HG02970 (cell line): ENCODE results near the gene CITED4.
A peak's percentile ranks its signal among the peaks of the same experiment; 100 is the strongest.

Source experiments
- ATAC-seq: cut with Tn5 transposase; IDR thresholded peaks from one replicate; pipeline ENCODE4 v1.9.1; 2021; ENCODE audit warnings: mild to moderate bottlenecking, moderate library complexity, moderate number of reproducible peaks; ENCODE audit not compliant: unreplicated experiment, low FRiP score

The CITED4 gene

DNA sequence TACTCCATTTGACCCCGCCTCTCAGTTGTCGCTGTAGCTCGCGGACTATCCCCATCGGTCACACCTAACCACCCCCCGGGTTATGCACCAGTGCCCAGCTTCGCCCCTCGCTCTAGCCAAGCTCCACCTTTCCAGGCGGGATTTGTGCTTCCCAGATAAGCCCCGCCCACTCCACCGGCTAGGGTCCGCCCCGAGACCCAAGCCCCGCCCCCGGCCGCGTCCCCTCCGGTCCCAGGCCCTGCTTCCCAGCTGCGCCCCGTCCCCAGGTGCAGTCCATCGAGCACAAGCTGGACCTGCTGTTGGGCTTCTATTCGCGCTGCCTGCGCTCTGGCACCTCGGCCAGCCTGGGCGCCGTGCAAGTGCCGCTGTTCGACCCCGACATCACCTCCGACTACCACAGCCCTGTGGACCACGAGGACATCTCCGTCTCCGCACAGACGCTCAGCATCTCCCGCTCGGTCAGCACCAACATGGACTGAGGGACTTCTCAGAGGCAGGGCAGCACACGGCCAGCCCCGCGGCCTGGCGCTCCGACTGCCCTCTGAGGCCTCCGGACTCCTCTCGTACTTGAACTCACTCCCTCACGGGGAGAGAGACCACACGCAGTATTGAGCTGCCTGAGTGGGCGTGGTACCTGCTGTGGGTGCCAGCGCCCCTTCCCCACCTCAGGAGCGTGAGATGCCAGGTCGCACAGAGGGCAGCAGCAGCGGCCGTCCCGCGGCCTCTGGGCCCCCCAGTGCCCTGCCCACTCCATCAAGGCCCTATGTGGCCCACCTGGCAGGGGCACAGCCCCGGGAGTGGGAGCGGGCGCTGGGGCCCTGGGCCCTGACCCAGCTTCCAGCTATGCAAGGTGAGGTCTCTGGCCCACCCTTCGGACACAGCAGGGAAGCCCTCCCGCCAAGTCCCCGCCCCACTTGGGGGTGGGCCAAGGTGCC, 23.9 kb downstream of the CITED4 start:
- no peak for ATAC-seq

DNA sequence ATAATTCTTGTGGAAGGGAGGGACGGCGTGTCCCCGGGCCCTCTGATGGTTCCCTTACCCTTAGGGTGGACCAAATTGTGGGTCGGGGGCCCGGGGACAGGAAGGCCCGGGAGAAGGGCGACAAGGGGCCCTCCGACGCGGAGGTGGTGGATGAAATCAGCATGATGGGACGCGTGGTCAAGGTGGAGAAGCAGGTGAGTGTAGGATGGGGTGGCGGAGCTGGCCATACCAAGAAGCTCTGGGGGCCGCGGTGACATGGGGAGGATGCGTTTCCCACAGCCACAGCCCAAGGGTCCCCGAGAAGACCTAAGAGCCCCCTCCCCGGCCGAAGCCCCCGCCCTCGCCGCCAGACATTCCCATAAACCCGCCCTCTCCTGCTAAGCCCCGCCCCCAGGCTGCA, 24.6 kb downstream of the CITED4 start:
- ATAC-seq: no peak

DNA sequence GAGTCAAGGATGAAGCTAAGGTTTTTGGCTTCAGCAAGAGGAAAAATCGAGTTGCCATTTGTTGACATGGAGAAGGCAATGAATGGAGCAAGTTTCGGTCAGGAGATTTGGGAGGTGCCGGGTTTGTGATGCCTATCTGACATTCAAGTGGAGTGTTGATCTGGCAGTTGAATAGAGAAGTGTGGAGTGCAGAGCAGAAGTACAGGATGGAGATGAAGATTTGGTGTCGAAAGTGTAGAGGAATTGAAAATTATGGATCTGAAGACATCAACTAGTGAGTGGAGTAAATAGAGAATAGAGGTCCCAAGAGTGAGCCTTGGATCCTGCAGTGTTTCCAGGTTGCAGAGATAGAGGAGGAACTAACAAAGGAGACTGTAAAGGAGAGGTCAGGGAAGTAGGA, 25.9 kb downstream of the CITED4 start:
- ATAC-seq: no peak

DNA sequence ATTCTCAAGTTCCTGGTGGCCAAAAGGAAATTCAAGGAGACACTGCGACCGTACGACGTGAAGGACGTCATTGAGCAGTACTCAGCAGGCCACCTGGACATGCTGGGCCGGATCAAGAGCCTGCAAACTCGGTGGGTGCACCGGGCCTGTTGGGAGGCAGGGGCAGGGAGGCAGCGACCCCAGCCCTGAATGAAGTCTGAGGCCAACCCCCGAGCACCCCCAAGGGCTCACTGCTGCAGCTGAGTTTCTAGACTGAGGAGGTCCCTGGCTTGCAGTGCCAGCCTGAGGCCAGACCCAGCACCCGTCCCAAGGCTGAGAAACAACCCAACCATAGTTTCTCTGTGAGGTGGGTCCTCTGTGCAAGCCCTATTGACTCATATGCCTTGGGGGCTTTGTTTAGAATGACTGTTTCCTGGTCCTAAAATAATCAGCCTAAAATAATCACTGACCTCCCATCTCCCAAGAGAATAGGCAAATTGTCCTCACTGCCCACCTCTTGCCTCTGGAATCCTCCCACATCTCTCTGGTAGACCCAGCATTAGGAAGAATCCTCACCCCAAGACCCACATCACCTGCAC, 27.1 kb downstream of the CITED4 start:
- no peak for ATAC-seq

DNA sequence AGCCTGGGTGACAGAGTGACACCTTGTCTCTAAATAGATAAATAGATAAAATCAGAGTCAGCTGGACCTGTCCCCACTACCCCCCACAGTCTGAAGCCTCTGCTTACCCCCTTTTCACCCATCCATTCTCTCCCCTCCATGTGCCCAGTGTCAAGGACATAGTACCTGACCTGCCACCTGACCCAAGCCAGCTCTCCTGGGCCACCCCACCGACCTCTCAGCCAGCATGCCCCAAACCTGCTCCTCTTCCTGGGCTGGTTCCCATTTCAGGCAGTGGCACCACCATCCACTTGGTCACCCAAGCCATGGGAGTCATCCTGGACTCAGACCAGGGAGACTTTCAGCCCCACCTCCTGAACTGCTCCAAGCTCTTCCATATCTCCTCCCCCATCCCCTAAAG, 28.2 kb downstream of the CITED4 start:
- no peak for ATAC-seq

DNA sequence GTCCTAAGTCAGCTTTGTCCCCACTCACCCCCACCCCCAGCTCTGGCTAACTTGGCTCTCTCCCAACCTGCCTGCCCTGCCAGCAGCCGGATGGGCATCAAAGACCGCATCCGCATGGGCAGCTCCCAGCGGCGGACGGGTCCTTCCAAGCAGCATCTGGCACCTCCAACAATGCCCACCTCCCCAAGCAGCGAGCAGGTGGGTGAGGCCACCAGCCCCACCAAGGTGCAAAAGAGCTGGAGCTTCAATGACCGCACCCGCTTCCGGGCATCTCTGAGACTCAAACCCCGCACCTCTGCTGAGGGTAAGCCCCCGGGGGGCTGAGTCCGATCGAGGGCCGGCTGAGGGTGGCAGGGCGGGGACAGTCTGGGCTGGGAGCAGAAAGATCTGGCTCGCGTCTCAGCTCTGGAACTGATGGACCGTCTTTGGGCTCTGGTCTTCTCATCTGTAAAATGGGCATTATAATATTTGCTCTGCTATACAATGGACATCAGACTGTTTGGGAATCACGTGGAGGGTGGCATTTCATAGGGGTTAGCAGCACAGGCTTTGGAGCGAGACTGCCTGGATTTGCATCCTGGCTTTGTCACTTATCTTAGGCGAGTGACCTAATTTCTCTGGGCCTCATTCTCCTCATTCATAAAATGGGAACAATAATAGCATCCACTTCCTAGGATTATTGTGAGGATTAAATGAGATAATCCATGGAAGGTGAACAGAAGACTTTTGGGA, 31.0 kb downstream of the CITED4 start:
- no peak for ATAC-seq

DNA sequence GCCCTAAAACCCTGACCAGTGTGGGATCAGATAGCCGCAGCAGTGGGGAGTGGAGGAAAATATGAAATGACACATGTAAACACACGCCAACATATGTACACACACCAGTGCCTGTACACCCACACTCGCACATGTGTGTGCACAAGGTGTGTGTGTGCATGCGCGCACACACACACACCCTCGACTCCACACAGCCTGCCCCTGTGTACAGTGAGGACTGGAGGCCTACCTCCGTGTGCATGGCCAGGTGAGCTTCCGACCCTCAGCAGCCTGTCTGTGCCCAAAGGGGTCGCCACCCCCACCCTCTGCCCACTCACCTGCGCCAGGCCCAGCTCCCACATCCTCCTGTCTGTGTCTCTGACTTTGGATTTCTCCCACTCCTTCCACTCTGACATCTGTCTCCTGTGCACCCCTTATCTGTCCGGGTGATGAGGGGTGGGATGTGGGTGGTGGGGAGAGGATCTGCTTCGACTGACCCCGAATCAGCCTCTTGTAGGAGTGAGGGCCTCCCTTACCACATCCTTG, 31.7 kb downstream of the CITED4 start:
- ATAC-seq: no peak

DNA sequence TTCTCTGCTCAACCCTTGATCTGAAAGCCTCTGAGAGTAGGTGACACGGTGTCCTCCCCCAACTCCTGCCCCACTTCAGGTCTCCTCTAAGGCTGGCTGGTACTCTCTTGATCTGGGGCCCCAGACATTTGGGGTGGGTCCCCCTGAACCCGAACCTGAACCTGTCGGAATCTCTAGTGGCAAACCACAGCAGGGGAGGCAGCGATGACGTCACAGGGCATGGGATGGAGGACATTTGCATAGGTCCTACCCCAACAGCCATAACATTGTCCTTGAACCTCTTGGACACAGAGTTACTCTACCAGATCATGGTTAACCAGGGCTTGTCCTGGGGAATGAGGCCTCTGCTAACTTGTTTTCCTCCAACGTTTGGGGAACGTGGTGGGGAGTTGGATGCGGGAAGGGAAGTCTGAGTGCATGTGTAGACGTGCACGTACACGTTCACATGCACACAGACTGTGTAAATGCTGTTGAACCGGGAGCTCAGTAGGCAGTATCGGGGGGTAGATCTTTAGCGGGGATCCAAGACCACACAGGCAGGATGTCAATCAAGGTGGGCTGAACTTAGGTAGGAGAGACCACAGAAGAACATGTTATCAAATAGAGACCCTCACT, 32.4 kb downstream of the CITED4 start:
- no peak for ATAC-seq

DNA sequence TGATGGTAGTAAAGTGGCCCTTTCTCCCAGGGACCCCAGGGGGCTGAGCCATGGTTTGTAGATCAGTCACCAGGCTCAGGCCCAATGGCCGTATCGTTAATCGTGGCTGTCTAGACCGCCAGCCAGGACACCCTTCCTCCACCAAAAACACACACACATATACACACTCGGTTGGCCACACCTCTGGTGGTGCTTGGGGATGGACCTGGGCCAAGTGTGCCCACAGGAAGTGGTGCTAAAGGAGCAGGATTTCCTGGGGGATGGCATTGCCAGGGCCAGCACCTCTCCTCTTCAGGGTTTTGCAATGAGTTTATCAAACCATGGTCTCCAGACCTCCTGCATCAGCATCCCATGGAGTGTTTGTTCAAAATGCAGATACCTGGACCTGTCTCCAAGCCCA, 36.2 kb downstream of the CITED4 start:
- ATAC-seq: no peak

DNA sequence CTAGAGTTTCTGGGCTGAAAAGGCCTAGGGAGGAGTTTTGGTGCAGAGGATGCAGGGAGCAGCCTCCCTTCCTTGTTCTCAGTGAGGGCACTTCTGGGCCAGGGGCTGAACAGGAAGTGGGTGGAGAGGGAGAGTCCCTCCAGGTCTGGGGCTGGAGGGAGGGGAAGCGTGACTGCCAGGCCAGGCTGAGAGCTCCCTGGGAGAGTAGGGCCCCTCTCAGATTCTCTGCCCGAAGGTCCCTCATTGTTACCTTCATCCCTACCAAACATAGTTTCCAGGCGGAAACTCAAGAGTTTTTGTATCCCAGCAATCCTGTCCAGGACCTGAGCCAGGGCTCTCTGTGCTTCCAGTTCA, 36.8 kb downstream of the CITED4 start:
- no peak for ATAC-seq

DNA sequence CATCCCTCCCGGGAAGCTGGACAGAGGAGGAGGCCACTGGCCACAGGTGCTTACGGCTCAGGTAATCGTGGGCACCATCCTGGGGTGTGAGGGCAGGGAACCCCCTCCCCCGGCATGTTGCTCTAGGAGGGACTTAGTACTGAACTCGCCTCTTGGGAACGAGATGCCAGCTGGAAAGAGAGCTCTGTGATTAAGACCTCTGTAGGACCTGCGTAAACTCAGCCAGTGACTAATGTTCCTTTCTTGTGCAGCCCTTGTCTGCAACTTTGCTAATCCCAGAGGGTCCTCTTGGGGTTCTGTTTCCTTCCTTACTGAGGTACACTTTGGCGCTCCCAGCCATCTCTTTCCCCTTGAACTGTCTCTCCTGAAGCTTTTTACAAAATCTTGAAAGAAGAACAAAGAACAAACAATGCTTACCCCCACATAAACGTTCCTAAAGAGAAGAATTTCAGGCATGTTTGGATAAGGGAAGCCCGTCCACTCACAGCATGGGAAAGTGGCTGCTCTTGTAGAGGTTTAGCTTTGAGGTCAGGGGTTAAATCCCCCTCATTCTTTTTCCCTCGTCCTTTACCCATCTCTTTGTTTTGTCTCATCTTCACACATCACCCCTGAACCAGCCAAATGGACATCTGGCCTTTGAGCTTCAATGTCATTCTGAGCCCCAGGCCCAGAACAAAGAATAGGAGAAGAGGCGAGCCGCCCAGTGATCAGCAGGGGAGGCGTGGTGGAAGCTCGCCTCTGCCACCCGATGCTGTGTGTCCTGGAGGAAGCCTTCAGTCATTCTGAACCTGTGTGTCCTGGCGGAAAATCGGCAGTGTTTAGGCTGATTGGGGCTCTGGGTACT, 37.4 kb downstream of the CITED4 start:
- ATAC-seq: no peak

DNA sequence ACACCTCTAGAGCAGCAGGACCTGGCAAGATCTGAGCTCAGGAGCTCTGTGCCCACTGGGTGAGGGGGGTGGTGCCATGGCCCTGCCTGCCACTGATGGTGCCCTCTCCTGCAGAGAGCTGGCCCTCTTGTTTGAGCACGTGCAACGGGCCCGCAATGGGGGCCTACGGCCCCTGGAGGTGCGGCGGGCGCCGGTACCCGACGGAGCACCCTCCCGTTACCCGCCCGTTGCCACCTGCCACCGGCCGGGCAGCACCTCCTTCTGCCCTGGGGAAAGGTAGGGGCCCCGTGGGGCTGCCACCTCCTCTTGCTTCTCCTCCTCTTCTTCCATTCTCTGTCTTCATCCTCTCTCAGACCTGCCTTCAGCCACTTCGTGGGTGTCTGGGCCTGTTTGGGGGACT, 38.2 kb downstream of the CITED4 start:
- ATAC-seq: no peak

DNA sequence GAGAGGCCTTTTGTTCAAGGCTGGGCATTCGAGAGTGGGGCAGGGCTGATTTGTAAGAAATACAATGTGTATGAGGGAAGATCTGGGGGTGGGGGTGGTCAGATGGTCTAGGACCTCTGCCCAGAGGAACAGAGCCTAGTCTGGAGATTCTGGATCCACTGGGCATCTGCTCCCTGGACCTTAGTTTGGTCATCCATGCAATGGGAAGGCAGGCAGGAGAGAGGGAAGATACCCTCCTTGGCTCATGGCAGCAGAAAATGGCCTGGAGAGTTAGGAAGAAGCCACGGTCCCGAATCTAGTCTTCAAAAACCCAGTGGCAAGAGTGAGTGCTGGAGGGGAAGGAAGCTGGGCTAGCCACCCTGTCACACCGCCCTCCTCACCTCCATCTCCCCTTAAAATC, 38.8 kb downstream of the CITED4 start:
- ATAC-seq: no peak

DNA sequence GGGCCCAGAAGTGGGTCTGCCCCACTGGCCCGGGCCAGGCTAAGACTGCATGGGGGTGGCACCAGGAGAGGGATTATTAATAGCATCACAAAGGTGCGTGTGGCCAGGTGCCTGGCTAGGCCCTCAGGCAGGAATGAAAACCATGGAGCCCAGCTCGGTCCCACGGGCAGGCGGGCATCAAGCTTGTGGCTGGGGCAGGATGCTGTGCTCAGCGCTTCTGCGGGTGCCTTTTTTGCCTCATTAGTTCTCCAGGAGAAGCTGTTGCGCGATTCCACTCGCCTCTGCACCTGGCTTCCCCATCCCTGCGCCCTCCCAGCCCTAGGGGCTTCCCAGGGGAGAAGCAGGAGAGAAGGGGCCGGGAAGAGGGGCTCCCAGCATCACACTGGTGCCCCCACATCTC, 39.3 kb downstream of the CITED4 start:
- no peak for ATAC-seq

DNA sequence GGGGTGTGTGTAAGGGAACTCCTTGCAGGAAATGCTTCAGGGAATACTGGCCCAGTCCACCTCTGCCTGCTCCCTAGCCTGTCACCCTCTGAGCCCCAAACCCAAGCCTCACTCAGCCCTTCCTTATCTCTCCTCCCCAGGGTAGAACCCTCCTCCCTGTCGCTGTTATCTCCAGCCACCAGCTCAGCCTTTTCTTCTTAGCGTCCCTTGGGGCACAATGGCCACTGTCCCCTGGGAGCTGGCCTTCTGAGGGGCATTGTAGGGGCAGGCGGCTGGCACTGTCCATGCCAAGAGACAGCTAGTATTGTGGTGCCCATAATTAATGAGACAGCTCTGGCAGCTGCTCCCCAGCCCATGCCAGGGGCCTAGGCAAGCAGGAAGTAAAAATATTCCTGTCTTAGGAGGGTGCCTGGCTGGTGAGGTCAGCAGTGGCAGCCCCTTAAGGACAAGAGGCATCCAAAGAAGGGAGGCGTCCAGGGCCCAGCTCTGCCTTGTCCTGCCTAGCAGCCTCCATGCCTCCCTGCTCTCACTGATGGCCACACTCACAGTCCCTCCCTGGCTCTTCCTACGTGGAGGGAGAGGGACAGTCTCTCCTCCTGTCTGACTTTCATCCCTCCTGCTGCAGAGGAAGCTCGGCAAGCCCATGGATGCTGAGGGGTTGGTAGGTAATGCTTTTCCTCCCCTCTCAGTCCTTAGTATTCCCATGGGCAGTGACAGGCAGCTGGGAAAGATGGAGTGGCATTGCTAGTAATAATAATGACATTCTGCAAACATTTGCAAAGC, 41.1 kb downstream of the CITED4 start:
- no peak for ATAC-seq

DNA sequence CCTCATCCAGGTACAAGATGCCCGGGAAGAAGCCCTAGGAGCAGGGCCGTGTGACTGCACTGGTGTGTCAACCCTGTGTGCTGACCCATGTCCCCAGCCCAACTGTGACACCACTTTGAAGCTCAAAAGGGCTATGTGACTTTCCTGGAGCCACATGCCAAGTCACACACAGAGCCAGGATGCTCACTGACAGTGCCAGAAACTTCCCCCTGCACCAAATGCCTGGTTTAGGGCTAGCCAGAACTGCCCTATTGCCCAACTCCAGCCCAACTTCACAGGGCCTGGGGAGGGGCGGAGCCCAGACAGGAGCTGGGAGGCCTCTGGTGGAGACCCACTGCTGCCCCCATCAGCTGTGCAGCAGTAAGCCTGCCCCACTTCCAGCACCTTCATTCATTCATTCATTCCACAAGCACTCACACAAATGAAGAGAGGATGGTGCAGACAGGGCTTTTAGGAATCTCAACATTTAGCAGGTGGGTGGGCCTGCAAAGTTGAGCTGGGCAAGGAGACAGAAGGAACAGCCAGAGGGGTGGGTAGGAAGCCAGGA, 41.8 kb downstream of the CITED4 start:
- ATAC-seq: no peak

DNA sequence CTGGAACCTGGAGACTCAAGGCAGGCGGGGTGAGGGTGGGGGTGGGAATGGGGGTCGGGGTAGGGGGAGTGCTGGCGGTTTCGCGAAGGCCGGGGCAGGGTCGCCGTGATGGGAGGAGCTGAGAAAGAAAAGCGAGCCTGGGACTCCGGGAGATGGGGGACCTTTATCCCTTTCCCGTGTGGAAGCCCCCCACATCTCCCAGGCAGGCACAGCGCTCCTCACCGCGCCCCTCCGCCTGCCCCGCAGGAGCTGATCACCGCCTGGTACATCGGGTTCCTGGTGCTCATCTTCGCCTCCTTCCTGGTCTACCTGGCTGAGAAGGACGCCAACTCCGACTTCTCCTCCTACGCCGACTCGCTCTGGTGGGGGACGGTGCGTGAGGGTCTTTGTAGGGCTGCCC, 43.1 kb downstream of the CITED4 start:
- ATAC-seq: no peak

DNA sequence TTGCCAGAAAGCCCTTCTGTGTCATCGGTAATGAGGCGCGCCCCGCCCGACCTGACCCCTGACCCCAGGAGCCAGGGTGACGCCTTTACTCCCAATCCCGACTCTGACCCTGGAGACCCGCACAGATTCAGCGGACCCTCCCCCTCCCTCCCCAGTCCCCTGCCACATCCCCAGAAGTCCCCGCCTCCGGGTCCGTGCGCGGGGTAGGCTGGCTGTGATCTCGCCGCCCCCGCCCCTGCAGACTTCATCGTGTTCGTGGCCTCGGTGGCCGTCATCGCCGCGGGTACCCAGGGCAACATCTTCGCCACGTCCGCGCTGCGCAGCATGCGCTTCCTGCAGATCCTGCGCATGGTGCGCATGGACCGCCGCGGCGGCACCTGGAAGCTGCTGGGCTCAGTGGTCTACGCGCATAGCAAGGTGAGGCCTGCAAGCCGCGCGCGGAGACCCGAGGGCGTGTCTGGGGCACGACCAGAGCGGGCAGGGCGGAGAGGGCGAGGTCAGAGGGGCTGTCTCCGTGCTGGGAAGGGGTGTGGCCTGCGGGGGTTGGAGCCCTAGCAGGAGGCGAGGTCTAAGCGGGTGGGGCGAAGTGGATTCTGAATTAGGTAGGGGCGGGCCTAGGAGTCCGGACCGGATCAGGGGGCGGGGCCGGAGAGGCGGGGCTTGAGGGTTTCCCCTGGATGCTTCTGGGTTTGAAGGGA, 43.8 kb downstream of the CITED4 start:
- peak; percentile 64 for ATAC-seq
